GM18909 (cell line): ENCODE results near the gene DGAT2.

Experiments
- ATAC-seq: cut with Tn5 transposase; IDR thresholded peaks from one replicate; pipeline ENCODE4 v1.9.1; 2021; ENCODE audit warnings: mild to moderate bottlenecking; ENCODE audit not compliant: unreplicated experiment, poor library complexity

Gene DGAT2

GRCh38 chr11:75777461-75778110 lies 9.0 kb downstream of the DGAT2 start:
- no peak for ATAC-seq

GRCh38 chr11:75778962-75779361 lies 10.4 kb downstream of the DGAT2 start:
- no peak for ATAC-seq

- no peak for ATAC-seq
These were observed 11.4 kb downstream of the DGAT2 start for GRCh38 chr11:75779960-75780359.

GRCh38 chr11:75780888-75781287 lies 12.3 kb downstream of the DGAT2 start:
- ATAC-seq: no peak

- ATAC-seq: no peak
These were observed 12.7 kb downstream of the DGAT2 start for GRCh38 chr11:75781296-75781695.

GRCh38 chr11:75781831-75782230 lies 13.3 kb downstream of the DGAT2 start:
- no peak for ATAC-seq

- no peak for ATAC-seq
These were observed 14.1 kb downstream of the DGAT2 start for GRCh38 chr11:75782540-75783263.

GRCh38 chr11:75783416-75784084 lies 15.0 kb downstream of the DGAT2 start:
- no peak for ATAC-seq

- ATAC-seq: no peak
These were observed 15.5 kb downstream of the DGAT2 start for GRCh38 chr11:75784085-75784478.

GRCh38 chr11:75784506-75784905 lies 15.9 kb downstream of the DGAT2 start:
- no peak for ATAC-seq

GRCh38 chr11:75785187-75785586 lies 16.6 kb downstream of the DGAT2 start:
- no peak for ATAC-seq

GRCh38 chr11:75786101-75786736 lies 17.6 kb downstream of the DGAT2 start:
- peak; percentile 86 for ATAC-seq

- ATAC-seq: no peak
These were observed 20.9 kb downstream of the DGAT2 start for GRCh38 chr11:75789521-75789920.

- no peak for ATAC-seq
These were observed 22.4 kb downstream of the DGAT2 start for GRCh38 chr11:75790986-75791385.

GRCh38 chr11:75792127-75792731 lies 23.7 kb downstream of the DGAT2 start:
- ATAC-seq: no peak

GRCh38 chr11:75792997-75793800 lies 24.6 kb downstream of the DGAT2 start:
- no peak for ATAC-seq

- no peak for ATAC-seq
These were observed 25.4 kb downstream of the DGAT2 start for GRCh38 chr11:75793966-75794365.

GRCh38 chr11:75795276-75796090 lies 26.9 kb downstream of the DGAT2 start:
- no peak for ATAC-seq

- no peak for ATAC-seq
These were observed 27.5 kb downstream of the DGAT2 start for GRCh38 chr11:75796091-75796435.
